HG02970 (cell line): ENCODE measurements around the gene PAX3.

Source experiments
- ATAC-seq: cut with Tn5 transposase; IDR thresholded peaks from one replicate; pipeline ENCODE4 v1.9.1; 2021; ENCODE audit warnings: mild to moderate bottlenecking, moderate library complexity, moderate number of reproducible peaks; ENCODE audit not compliant: unreplicated experiment, low FRiP score

PAX3 gene

DNA sequence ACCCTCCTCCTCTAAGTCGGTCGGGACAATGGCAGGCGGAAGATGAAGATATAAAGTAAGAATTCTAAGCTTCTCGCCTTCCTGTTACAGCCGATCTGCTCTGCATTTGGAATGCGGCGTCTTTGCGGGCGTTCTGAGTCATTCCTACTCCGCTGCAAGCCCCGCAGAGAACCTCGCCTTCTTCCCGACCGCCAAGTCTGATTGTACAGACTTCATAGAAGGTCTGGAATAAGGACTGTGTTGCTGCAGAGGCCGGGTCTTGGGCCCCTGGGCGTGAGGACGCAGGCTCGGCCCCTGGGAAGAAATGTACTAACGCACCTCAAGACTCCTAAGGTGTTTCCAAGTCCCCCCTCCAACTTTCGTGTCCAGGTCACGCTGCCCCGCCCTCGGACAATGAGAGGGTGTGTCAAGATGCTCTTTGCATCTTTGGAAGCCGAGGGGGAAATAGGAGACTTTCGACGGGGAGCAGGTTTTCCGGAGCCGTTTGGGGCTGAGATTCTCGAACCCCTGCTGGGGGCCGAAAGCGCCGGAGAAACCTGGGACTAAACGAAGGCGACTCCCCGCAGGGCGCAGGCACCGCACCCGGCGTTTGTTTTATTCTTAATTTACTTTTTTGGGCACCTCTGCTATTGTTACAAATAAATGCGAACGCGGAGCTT, 12.7 kb upstream of the PAX3 start:
- no peak for ATAC-seq

DNA sequence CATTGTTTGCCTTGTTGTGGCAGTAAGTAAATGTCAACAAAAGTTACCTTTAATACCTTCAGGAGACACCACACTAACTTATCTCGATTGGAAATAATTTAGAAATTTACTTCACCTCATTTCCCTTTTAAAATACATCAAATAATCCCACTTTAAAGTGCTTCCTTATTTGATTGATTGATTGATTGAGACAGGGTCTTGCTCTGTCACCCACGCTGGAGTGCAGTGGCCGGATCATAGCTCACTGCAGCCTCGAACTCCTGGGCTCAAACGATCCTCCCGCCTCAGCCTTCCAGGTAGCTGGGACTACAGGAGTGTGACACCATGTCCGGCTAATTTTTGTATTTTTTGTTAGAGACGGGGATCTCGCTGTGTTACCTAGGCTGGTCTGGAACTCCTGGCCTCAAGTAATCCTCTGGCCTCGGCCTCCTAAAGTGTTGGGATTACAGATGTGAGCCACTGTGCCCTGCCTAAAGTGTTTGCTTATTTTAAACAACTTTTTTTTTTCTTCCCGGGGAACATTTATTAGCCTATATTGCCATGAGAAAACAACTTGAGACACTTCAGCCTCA, 12.0 kb upstream of the PAX3 start:
- no peak for ATAC-seq

DNA sequence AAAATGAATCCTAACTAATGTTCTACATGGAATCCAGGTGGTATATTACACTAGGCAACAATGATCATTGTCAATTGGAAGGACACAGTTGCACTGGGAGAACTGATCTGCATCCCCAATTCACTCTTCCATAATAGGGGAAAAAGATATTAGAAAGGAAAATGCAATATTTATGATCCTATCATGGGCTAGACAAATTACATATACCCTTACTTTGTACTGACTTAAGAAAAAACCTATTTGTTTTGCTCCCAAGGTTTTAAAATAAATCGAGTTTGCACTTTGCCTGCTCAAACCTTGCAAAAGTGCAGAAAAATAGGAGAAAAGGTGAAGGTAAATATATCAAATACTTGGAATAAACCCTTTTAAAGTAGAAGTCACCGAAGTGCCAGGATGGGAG, 11.0 kb upstream of the PAX3 start:
- no peak for ATAC-seq

DNA sequence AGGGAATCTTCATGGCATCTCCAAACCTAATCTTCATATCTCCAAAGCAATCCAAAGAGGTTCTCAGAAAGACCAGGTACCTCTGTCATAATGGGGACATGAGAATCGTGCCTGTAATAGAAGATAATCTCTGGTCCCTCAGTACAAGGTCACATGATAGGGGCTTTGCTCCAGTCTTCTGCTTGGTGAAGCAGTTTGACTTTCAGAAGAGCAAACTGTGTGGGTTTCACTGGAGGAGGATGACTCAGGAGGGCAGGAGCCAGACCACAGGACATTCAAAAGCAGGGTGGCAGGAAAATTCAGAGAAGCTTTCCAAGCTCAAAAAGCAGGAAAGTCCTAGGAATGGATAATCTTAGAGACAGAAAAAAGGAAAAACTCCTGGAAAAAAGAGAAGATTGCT, 10.6 kb upstream of the PAX3 start:
- ATAC-seq, result no peak

DNA sequence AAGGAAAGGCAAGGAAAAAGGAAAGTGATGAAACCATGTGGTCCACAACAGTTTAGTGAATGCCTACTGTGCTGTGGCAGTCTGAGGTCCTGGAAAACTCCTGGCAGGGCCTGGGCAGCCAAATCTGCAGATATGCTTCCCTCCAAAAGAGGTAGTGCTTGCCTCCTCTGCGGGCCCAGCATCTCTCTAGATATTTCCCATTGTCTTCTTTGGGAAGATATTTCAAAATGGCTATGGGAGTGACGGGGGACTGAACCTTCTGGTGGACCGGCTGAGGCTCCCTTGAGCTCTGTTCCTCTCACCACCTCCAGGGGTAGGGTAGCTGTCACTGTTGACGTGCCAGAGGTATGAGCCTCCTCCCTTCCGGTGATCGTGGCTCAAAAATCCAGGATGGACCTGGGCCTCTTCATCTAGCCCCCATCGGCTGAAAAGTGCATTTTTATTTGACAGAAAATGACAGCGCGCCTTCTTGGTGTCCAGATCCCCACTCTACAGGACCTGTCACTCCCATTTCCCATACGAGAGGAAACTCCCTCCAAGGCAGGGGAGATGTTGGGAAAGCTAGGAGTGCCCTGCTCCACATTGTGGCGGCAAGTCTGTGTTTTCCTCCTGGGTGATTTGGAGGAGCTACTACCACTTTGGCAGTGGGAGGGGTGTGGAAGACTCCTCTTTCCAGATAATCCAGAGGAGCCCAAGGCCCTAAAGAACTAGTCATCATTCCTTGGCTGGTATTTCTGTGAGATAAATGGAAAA, 9.4 kb upstream of the PAX3 start:
- ATAC-seq, result no peak

DNA sequence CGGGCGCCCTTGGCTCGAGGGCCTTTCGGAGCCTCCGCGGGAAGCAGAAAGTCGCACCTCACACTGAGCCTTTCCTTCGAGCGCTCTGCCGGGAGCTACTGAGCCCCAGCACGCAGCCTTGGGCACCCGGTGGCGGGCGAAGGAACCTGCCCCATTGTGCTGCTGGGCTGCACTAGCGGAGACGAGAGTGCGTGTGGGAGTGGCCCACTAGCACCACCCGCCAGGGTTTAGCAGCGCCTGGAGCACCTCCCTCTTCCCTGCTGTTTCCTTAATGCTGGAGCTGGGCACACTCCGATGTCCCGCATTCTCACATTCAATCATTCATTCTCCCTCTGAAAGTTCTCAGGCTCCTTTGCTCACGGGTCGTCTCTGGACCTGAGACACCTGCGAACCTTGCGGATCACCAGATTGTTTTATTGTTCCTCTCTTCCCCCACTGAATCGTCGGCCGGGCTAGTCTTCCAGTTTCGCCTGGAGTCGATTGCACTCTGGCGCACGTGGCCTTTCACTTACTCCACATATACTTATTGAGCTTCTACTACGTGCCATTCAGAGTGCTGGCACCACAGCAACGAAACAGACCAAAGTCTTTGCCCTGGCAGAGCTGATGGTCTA, 8.5 kb upstream of the PAX3 start:
- no peak for ATAC-seq

DNA sequence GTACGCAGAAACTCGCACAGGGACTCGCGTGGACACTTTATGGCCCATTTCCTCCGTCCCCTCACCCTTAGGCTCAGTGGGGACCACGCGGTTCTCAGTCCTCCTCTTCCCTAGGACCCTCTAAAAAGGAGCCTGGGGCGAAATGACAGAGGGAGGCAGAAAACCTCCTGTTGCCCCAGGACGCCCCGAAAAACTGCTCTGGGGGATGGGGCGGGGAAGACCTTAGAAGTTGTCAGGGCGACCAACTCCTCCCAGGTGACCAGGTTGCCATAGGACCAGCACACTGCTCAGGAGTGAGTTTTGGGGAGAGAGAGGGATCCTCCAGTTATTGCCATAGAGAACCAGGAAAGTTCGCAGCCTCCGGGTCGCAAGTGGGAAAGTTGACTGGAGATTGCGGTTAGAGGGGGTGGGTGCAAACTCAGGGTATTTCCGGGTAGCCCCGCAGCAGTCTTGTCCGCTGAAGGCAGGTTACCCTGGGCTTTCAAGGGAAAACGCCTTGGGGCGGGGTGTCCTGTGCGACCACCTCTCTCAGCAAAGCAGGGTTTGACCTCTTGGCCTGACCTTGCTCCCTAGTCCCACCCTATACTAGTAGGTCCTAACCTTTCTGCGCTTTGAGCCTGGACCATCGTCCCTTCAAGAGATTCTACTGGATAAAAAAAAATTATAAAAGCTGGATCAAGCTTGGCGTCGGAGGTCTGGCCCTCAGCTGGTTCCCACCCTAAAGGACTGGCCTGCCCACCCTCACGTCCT, 7.8 kb upstream of the PAX3 start:
- ATAC-seq, result no peak

DNA sequence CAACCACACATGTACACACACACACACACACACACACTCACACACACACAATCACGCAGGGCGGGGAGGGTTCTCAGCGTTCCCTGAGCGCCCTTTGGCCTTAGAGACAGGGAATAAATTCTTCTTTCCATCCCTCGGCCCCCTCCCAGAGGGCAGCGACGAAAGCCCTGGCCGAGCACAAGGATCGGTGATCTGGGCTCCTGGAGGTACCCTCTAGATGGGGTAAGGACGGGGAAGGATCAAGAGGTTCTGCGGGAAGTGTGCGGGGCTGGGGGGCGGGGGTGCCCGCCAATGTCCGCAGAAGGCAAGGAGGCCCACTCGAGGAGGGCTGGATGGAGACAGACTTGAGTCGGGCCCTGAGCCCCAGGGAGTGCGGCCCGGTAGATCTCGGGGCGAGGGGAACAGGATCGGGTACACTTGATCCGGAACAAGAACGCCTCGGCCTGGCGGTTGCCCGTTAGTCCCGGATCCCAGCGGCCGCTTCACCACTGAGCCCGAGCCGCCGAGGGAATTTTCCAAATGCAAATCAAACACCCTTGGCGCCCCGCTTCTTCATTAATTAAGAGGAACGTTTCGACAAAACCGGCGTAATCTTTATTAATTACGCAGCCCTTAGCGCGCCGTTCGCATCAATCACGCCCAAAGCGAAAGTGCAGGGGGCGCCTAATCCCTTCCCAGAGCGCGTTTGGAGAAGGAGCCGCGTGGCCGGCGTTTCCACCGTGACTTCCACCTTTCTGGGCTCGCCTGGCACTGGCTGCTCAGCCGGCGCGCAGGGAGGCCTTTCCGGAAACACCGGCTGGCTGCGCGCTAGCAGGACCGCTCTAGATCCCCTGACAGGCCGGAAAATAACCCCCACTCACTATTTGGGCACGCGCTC, 7.0 kb upstream of the PAX3 start:
- no peak for ATAC-seq

DNA sequence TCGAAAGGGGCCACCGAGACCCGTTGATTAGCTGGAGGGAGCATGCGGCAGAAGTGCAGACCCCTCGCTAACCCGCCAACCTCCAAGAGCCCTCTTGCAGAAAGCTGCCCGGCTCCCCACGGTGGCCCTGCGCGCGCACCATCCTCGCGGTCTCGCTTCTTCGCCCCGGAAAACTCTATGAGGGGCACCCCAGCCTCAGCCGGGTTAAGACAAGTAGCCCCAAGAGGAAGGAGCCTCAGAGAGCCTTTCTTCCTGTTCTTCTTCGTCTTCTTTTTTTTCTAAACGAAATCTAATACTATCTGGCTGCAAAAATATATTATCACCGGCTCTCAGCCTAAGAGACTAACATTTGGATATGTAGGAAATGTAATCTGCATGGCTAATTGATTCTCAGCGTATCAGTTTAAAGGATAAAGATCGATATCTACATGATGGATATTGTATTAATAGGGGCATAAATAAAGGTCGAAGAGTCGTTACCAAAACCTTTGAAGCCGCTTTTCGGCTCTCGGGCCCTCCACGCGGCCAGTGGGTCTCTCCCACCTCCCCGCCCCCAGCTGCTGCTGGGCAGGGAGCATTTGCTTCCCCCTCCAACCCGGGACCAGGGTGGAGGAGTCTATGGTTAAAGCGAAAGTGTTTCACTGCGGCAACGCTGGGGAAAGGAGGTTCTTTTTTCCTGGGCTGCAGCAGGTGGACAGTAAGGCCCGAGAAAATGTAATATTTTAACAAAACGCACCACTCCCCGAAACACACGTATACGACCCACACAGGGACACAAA, 6.1 kb upstream of the PAX3 start:
- ATAC-seq, result no peak

DNA sequence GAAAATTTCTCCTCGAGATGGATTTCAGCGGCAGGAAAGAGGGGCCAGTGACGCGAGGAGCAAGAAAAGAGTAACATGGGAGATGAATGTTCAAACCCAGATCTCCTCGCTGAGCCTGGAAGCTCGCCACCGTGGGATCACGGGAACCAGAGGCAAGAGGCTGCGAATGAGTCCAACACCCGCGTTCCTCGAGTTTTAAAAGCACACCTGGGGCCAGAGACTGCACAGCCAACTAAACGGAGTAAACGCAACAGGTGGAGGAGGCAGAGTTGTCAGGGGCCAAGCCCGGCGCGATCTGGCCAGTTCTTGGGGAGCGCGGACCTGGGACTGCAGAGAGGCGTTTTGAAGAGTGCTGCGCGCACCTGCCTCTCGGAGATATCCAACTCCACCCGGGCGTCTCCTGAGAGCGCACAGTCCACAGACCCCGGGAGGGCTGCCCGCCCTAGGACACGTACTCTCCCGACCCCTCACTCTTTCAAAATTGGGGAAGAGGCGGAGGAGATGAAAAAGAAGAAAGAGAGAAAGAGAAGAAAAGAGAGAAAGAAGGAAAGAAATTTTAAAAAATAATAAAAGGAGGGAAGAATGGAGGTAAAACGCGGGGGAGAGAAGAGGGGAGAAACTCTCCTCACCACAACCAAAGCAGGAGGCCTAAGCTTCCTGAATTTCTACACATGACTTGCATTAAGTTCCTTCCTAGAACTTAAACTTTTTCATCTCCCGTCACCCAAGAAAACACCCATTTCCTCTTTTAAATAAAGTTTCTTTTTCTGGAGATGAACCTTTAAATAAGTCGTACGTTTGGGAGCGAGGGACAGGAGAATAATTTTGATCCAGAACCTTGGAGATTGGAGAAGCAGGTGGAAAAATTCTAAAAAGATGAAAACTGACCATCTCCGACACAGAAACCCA, 5.3 kb upstream of the PAX3 start:
- ATAC-seq, result no peak

DNA sequence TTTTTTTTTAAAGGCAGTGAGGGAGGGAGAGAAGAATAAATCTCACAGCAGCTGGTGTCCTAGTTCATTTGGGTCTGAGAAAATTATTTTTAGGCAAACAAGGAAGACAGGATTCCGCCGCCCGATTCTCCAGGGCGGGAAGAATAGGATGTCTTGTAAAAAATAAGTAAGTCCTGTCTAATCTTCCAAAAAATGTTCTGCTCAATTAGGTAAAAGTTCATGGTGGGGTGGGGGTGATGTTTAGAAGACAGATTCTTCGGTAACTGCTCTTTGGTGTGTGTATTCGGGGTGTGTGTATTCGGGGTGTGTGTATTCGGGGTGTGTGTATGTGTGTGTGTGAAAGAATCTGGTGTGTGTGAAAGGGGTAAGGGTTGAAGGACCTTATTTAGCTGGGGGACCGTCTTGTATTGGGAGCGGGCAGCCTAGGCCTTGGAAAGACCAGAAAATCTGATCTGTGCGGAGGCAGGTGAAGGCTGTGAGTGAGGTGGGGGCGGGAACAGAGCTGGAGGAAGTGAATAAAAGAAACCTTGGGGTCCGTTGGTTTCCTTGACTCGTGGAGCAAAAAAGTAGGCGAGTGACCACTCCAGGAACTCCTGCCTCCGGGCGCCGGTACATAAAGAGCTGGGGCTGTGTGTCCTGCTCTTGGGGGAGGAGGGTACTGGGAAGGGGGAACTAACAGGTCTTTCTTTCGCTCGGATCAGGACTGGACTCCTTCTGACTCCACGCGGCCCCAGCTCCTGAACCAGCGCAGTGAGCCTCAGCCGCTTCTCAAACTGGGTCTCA, 4.4 kb upstream of the PAX3 start:
- ATAC-seq, result no peak

DNA sequence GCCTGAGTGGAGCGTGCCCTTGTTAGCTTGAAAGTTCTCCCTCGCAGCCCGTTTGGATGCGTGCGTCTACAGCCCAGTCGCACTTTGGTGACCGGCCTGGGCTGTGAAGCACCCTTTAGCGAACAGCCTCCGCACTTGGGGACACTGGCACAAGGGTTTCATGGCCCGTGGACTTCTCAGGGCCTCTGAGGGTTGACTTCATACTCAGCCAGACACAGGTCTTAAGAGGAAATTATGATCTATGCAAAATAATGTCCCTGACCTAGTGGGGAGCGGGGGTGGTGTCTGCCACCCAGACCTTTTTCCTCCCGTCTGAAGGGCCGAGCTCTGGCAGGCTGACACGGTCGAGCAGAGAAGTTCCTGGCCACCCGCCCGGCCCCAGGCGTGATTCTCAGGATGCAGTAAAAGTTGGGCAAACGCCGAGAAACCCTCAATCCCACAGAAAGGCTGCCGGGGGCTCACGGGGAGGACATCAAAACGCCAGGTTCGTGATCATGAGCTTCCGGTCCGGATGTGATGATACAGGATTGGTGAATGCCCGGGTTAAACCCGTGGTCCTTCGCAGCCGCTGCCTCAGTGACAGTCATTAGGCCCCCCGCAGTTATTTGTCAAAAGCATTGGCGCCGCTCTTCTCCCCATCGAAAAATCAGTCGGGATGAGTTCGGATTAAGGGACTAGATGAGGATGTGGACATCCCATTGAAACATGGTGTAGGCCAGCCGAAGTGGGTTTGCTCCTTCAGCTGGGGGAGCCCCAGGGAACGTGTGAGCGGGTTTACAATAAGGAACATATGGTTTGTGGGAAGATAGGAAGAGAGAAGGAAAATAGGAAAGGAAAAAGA, 3.6 kb upstream of the PAX3 start:
- no peak for ATAC-seq

DNA sequence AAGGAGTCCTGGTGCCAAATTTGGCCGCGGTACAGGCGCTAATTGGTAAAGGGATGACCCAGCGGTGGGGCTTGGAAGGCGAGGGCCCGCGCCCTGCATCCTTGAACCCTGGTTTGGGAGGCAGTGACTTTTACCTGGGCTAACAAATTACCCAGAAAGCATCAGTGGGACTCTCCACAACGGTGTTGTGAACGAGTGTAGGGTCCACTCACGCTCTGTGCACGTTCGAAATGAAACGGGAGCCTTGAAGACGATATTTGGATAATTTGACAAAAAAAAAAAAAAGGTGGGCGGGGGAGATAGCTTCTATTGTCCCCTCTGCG, 3.0 kb upstream of the PAX3 start:
- ATAC-seq, result no peak

DNA sequence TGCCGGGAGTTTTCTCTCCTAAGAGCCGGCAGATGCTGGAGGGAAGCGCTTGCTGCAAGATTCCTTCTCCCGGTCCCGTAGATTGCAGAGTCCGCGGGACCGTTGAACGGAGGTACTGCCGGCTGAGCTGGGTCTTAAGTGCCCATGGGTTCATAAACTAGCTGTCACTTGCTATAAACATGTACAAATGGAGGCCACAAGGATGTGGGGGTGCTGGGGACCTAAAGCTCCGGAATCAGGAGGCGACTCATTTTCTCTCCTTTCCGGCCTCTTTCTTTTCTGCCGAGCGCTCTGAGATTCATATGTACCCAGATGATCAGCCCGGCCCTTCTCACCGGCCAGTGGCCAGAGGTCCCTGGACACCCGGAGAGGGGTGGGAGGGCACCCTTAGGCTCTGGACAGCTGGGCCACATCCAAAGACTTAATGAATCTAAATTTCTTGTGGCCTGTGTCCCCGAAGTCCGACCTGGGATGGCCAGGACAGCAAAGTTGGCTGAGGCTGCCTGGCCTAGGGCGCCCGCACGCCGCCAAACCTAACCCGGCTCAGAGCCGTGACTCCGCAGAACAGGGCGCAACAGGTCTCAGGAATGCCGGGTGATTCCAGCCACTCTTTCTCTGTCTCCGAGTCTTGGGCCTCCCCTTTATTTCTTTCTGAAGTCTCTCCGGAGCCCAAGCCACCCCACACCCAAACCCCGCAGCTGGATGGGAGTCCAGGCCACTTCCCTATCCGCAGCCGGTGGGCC, 2.4 kb upstream of the PAX3 start:
- no peak for ATAC-seq

DNA sequence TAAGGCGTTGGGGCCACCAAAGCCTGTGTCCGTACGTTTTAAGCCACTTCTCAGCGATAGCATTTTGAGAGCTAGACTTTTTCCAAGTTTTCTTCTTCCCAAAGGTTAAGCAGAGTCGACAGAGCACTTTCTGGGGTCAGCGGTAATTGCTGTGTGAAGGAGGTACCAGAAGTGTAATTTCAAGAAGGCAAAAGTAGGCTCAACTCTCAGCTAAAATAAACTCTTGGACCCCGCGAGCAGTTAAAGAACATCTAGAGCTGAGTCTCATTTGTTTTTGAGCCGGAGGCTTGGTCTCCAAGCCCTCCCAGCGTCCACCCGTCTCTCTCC, 1.9 kb upstream of the PAX3 start:
- ATAC-seq, result no peak
